HG02884 (cell line): ENCODE results near the gene RGS12.

Source experiments
- ATAC-seq: cut with Tn5 transposase; IDR thresholded peaks from one replicate; pipeline ENCODE4 v1.9.1; 2021; ENCODE audit warnings: mild to moderate bottlenecking, moderate library complexity; ENCODE audit not compliant: unreplicated experiment

Gene RGS12

GRCh38 chr4:3324093-3324815 is 31.4 kb downstream of the RGS12 start:
- no peak for ATAC-seq

GRCh38 chr4:3328814-3329663 is 36.2 kb downstream of the RGS12 start:
- no peak for ATAC-seq

- ATAC-seq: no peak
Observed at GRCh38 chr4:3329887-3330286, 37.1 kb downstream of the RGS12 start.

- ATAC-seq: no peak
Observed at GRCh38 chr4:3330707-3331106, 37.9 kb downstream of the RGS12 start.

GRCh38 chr4:3331511-3332394 is 38.9 kb downstream of the RGS12 start:
- ATAC-seq: no peak

GRCh38 chr4:3332498-3332897 is 39.7 kb downstream of the RGS12 start:
- ATAC-seq: no peak

GRCh38 chr4:3334316-3334715 is 41.5 kb downstream of the RGS12 start:
- ATAC-seq: no peak

- no peak for ATAC-seq
Observed at GRCh38 chr4:3335385-3335784, 42.6 kb downstream of the RGS12 start.

- no peak for ATAC-seq
Observed at GRCh38 chr4:3335982-3336381, 43.2 kb downstream of the RGS12 start.

GRCh38 chr4:3336382-3337356 is 43.8 kb downstream of the RGS12 start:
- no peak for ATAC-seq

GRCh38 chr4:3337357-3337732 is 44.5 kb downstream of the RGS12 start:
- ATAC-seq: no peak

- ATAC-seq: no peak
Observed at GRCh38 chr4:3337811-3338210, 45.0 kb downstream of the RGS12 start.

- no peak for ATAC-seq
Observed at GRCh38 chr4:3338321-3338838, 45.6 kb downstream of the RGS12 start.

GRCh38 chr4:3338976-3339531 is 46.2 kb downstream of the RGS12 start:
- ATAC-seq: no peak

GRCh38 chr4:3339577-3339976 is 46.8 kb downstream of the RGS12 start:
- ATAC-seq: no peak

- ATAC-seq: no peak
Observed at GRCh38 chr4:3340038-3340699, 47.3 kb downstream of the RGS12 start.

GRCh38 chr4:3340700-3341083 is 47.9 kb downstream of the RGS12 start:
- no peak for ATAC-seq

GRCh38 chr4:3341760-3342159 is 48.9 kb downstream of the RGS12 start:
- no peak for ATAC-seq

- ATAC-seq: no peak
Observed at GRCh38 chr4:3342182-3342854, 49.5 kb downstream of the RGS12 start.
